GM06990 (cell line): ENCODE measurements around the gene KLF16.

Source experiments
- DNase-seq: peaks from one replicate; pipeline ENCODE4 v3.0.0-alpha.2; 2011; ENCODE audit not compliant: insufficient read length; ENCODE audit errors: extremely low read depth
- H3K27me3 ChIP-seq: replicated peaks from 2 replicates; pipeline ENCODE4 v1.6.0; 2011; ENCODE audit warnings: low read length; ENCODE audit not compliant: control insufficient read depth, insufficient read depth
- H3K36me3 ChIP-seq: 2 replicates; pipeline ENCODE4 v1.5.1; 2011; ENCODE audit warnings: low read length; ENCODE audit not compliant: control insufficient read depth, insufficient read depth
- H3K4me3 ChIP-seq: replicated peaks from 2 replicates; pipeline ENCODE4 v1.5.1; 2011; ENCODE audit warnings: low read depth, mild to moderate bottlenecking, control low read depth, low read length
- TF ChIP-seq, protein P1 (sequence below): IDR thresholded peaks from 2 replicates; pipeline ENCODE4 v1.5.1; 2011; ENCODE audit warnings: low read length, control low read depth, mild to moderate bottlenecking, inconsistent platforms; ENCODE audit not compliant: insufficient read depth, poor library complexity, severe bottlenecking

KLF16 gene

DNA sequence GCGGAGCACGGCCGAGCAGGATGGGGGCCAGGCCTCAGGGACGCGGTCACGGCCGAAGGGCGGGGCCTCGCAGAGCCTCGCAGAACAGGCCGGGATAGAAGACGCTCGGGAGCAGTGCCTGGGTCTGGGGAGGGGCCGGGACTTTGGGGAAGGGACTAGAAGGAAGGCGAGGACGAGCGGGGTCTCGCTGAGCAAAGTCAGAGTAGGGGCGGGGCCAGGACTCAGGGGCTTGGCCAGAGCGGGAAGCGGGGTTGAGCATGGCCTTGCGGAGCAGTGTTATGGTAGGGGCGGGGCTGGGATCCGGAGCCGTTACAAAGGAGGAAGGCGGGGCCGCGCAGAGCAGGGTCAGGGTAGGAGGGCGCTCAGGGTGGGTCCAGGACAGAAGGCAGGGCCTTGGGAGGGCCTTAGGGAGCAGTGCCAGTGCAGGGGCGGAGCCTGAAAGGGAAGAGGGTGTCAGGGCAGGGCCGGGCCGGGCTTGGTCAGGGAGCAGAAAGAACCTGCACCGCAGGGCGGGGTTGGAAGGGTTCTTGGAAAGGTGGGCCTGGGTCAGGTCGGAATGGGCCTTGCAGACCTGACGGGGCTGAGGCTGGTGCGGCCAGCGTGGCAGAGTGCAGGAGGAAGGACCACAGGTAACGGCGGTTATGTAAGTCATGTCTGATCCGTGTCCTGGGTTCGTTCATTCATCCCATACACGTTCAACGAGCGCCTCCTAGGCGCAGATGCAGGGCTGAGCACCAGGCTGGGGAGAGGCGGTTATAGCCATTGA, 50.8 kb downstream of the KLF16 start:
- H3K4me3 ChIP-seq, result peak overlapping the region; percentile 66
- H3K36me3 ChIP-seq, result peaks cover 12% of the 10 kb centered on the region
- TF ChIP-seq, protein P1, sequence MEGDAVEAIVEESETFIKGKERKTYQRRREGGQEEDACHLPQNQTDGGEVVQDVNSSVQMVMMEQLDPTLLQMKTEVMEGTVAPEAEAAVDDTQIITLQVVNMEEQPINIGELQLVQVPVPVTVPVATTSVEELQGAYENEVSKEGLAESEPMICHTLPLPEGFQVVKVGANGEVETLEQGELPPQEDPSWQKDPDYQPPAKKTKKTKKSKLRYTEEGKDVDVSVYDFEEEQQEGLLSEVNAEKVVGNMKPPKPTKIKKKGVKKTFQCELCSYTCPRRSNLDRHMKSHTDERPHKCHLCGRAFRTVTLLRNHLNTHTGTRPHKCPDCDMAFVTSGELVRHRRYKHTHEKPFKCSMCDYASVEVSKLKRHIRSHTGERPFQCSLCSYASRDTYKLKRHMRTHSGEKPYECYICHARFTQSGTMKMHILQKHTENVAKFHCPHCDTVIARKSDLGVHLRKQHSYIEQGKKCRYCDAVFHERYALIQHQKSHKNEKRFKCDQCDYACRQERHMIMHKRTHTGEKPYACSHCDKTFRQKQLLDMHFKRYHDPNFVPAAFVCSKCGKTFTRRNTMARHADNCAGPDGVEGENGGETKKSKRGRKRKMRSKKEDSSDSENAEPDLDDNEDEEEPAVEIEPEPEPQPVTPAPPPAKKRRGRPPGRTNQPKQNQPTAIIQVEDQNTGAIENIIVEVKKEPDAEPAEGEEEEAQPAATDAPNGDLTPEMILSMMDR, result peak; percentile 79
- peak; percentile 91 for DNase-seq
- no peaks in the 10 kb centered on the region; the same call in 1 of the 2 replicates for H3K27me3 ChIP-seq

DNA sequence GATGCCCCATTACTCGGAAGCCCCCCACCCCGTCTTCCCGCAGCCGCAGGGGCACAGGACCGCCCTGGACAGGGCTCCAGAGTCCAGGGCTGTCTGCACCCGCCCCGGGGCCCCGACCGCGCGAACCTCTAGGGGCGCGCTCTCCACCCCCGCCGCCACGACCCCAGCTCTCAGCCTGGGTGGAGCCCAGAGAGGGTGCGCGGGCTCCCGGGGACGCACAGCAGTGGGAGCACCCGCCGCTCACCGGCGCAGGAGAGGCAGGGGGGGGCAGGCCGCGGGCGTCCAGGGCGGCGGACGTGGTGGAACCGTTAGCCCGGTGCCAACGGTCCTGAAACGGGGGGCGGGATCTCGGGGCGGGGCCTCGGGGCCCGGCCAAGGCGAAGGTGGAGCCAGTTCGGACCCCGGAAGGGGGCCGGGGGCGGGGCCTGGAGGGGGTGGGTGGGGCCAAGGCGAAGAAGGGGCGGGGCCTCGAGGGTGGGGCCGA, 51.4 kb downstream of the KLF16 start, which contains the start of gene ATP8B3:
ATP8B3 (minus strand) TSS at position 335 of the 484 bp plus-strand sequence. CDS start 540 bp downstream, outside the sequence.
- peaks cover 8% of the 10 kb centered on the region for H3K36me3 ChIP-seq
- H3K27me3 ChIP-seq, result no peaks in the 10 kb centered on the region; the same call in 1 of the 2 replicates
- TF ChIP-seq, protein P1, result peak; percentile 31
- H3K4me3 ChIP-seq, result peak within 1 kb of the TSS; percentile 66
- no peak for DNase-seq

DNA sequence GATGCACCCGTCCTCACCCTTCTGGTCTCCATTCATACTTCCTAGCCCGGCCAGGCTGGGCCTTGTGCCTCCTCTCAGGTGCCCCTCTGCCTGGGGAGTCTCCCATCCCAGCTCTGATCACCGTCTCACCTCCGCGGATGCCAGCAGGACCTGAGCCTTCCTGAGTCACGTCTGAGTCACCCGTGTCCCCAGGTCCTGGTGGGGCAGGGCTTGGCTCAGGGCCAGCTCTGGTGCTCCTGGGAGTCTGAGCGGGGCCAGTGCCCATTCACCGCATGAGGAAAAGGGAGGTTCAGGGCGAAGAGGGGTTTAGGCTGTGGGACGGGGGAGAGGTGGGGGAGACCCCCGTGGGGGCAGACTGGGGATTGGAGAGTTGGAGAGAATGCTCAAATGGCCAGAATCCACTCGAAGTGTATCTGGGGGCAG, 51.9 kb downstream of the KLF16 start:
- Histone ChIP-seq H3K4me3 (peak overlapping the region; percentile 60), H3K36me3 (peaks cover 4% of the 10 kb centered on the region; the same call in 1 of the 2 replicates), H3K27me3 (no peaks in the 10 kb centered on the region; the same call in 1 of the 2 replicates)
- TF ChIP-seq, protein P1, result no peak
- DNase-seq, result no peak

DNA sequence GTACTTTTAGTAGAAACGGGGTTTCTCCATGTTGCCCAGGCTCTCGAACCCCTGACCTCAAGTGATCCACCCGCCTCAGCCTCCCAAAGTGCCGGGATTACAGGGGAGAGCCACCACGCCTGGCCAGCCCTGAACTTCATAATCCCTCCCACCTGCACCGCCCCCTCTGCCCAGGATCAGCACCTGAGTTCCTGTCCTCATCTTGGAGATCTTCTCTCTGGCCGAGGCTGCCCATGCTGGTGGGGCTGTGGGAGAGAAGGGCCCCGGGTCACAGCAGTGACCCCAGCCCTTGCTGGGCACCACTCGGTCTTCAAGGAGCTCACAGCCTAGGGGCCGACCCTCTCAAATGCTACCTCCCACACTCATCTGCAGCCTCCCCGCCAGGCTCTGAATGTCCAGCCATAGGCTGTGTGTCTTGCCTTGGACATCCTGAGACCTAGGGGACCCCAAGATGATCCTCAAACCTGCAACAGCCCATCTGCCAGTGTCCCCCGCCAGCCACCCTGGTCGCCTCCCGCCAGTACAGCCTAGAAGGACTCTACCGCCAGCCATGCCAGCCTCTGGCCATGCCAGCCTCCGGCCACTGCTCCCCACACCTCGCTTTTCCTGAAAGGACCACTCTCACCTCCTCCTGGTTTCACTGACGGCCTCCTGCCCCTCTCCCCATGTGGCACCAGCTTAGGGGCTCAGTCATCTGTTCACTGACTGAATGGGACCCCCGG, 52.8 kb downstream of the KLF16 start:
- H3K36me3 ChIP-seq, result peaks cover 2% of the 10 kb centered on the region; the same call in 1 of the 2 replicates
- no peak overlapping the region for H3K4me3 ChIP-seq
- H3K27me3 ChIP-seq, result no peaks in the 10 kb centered on the region; the same call in 1 of the 2 replicates
- DNase-seq, result no peak
- TF ChIP-seq, protein P1, result no peak

DNA sequence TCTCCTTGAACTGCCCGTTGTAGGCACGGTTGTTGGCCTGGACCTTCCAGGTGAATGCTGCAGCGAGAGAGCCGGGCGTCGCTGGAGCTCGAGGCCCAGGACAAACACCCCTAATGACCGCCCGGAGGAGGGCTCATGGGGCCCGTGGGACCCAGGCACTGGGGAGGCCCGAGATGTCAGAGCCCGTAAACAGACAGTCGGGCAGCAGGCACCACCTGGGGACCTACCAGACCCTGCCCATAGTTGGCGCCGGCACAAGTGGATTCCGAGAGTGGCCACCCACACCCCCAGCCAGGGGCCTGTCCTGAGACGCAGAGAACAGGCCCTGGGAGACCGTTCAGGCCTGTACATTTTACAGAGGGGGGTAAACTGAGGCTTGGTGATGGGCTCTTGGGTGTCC, 53.7 kb downstream of the KLF16 start:
- H3K27me3 ChIP-seq, result no peaks in the 10 kb centered on the region; the same call in 1 of the 2 replicates
- TF ChIP-seq, protein P1, result no peak
- no peaks in the 10 kb centered on the region for H3K36me3 ChIP-seq
- H3K4me3 ChIP-seq, result no peak overlapping the region
- DNase-seq, result no peak
